ENCODE data around the gene ASMTL.

Gene ASMTL

DNA sequence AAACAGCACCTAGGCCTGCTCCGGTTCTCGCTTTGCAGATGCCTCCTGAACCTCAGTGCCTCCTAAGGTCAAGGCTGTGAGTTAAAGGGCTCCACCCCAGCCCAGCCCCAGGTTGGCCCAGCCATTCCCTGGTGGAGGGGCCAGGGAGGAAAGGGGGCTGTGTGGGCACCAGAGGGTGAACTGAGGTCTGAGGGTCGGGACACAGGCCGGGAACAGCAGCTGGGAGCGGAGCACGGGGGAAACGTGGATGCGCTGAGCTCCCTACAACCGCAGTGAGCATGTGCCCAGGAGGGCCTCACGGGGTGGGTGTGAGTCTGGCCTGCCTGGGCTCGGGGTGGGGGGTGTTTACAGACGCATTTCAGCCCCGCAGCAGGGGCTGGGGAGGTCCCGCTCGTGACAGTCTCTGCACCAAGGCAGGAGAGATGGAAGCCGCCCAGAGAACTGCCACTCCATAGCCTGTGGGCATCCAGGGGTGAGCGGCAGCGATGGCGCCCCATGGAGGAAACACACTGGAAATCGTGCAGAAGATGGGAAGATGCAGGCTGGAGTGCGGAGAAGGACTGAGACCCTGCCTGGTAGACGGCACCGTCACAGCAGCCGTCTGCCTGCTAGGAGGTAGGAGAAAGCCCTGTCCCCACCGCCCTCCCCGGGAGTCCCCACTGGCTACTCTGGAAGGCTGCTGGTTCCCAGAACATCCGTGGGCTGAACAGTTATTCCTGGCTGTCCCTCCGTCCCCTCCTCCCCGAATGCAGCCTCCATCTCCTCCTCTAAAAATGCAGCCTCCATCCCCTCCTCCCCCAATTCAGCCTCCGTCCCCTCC lies 50.9 kb downstream of the ASMTL start:
- no peak for DNase-seq

DNA sequence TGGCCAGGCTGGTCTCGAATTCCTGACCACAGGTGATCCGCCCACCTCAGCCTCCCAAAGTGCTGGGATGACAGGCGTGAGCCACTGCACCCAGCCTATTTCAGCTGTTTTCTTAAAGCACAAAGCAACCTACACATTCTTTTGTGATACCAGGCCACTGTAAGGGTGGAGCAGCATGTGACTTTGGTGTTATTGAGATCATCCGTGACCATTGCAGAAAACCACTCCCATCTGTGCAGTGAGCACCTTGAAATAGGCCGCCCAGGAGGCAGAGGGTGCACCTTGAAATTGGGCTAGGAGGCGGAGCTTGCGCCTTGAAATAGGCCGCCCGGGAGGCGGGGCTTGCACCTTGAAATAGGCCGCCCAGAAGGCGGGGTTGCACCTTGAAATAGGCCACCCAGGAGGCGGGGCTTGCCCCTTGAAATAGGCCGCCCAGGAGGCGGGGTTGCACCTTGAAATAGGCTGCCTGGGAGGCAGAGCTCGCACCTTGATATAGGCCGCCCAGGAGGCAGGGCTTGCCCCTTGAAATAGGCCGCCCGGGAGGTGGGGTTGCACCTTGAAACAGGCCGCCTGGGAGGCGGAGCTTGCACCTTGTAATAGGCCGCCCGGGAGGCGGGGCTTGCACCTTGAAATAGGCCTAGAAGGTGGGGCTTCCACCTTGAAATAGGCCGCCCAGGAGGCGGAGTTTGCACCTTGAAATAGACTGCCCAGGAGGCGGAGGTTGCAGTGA lies 51.8 kb downstream of the ASMTL start:
- no peak for DNase-seq

DNA sequence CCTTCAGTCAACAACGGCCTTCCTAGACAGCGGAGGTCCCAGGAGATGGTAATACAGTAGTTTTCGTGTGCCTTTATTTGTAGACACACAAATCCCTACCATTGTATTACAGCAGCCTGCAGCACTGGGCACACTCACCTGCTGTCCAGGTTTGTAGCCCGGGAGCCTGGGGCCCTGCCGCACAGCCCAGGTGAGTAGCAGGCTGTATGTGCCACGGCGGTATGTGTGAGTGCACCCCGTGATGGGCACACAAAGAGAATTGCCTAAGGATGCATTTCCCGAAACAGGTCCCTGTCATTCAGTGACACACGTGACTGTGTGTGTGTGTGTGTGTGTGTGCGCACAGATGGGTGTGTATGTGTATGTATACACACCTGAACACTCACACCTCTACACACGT lies 52.7 kb downstream of the ASMTL start:
- no peak for DNase-seq

DNA sequence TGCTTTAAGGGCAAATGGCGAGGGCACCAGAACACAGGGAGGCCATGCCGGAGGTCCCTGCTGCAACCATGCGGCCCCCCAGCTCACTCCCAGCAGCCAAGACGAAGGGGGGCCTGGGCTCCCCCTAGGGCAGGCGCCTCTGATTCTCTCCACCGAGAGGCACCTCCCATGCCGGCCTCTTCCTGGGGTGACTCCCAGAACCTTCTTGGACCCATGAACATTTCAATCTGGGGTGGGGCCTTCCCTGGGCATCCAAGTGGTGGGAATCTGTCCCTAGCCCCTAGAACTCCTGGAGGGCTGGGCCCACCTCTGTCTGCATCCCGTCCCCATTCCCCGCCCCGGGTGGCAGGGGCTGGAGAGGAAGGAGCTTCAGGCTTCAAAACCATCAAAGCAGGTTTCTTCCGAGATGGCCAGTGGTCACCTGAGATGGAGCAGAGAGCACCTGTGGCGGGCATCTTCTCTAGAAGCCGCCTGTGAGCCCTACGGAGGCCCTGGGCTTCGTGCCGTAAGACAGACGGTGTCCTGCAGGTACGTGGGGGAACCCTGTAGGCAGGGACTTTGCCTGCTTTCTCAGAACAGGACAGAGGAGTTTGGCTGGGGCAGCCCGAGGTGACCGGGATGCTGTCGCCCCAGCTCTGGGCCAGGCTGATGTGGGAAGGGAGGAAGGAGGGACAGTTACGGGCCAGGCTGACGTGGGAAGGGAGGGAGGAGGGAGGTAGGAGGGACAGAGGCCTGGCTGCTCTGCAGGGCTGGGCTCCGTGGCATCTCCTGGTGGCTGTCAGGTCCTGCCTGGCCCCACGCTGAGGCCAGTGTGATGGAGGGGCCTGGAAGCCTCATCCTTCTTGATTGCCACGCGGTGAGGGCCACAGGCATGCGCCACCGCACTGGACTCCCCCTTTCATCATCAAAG lies 54.0 kb downstream of the ASMTL start:
- no peak for DNase-seq

GRCh38 chrX:1397441-1398270 lies 55.1 kb downstream of the ASMTL start:
- DNase-seq, result no peak

- no peak for DNase-seq
Observed at GRCh38 chrX:1397001-1397400, 55.7 kb downstream of the ASMTL start.

DNA sequence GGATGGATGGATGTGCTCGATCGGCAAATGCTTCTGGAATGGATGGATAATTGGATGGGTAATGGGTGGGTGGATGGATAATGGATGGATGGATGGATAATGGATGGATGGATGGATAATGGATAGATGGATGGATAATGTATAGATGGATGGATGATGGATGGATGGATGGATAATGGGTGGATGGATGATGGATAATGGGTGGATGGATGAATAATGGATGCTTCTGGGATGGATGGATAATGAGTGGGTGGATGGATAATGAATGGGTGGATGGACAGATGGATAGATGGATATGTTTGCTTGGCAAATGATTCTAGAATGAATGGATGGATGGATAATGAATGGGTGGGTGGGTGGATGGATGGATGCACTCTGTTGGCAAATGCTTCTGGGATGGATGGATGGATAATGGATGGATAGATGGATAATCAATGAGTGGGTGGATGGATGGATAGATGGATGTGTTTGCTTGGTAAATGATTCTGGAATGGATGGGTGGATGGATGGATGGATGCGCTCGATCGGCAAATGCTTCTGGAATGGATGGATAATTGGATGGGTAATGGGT lies 57.0 kb downstream of the ASMTL start:
- DNase-seq, result no peak

DNA sequence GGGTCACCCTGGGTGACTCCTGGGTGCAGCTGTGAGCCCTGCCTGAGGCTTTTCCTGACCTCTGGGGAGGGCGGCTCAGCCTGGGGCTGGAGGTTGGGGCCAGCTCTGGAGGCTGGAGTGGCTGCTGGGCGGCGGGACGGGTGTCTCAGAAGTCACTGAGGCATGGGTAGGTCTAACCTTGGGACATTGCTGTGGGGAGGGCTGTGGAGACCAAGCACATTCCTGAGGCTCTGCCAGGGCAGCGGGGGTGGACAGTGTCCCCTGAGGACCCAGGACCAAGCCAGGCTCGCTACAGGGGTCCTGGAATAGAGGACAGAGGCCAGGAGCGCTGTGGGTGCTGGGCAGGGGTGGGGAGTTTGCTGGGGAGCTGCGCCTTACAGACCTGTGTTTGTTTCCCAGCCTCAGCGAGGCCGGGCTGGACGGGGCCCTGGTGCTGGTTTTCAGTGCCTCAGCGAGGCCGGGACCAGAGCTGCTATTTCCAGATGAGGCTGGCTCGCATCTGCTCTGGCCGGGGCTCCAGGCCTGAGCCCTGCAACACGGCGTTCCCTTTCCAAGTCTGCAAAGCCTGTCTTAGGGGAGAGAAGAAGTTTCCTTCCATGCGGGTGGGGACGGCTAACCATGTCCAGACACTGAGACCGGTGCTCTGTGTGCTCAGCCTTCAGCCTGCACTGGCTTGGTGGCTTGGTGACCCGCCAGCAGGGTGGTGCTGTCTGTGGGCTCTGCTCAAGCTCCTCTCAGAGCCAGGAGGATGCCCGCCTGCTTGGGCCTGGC lies 57.8 kb downstream of the ASMTL start:
- no peak for DNase-seq

- DNase-seq, result no peak
Observed at GRCh38 chrX:1393871-1394615, 58.7 kb downstream of the ASMTL start.

- DNase-seq, result no peak
Observed at GRCh38 chrX:1392376-1393068, 60.2 kb downstream of the ASMTL start.

DNA sequence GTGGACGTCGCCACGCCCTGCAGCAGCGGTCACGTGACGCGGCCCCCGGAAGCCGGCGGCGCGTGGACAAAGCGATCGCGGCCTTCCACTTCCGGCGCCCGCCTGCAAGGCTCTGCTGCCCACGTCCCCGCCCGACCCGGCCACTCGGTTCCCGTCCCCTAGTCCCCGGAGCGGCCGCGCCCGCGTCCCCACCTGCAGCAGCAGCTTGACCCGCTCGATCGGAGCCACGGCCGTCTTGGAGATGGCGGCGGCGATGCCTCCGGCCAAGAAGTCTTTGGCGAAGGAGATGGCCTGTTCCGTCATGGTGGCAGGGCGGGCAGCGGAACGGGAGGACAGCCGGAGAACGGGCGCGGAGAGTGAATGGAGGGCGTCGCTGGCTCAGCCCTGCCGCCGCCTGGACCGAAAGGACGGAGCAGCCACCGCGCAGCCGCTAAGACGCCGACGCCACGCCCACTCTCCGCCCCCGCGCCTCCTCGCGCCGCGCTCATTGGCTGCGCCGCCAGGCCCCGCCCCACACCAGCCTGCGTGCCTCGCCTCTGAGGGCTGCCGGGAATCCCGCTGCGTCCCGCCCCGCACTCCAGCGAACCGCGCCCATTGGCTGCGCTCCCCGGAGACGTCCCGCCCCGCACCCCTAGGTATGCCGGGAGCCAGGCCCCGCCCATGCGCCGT lies 60.9 kb downstream of the ASMTL start, which contains the start of gene SLC25A6:
Gene SLC25A6, minus strand, starts transcription at position 407 of the 669 bp plus-strand sequence. Its CDS starts 104 bp downstream, at position 303.
- no peak for DNase-seq

DNA sequence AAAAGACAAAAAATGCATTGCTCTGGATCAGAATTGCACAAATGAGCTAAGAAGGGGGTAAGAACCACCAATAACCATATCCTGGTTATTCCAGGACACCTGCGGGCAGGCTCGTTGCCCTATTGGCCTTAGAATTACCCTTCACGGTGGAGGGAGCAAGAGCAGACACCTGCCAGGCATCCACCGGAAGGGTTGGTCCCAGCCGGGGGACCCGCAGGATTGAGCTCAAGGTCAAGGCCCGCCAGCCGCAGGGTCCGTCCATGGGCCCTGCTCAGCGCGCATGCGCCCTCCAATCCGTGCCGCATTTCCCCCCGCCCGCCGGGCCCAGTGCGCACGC lies 61.4 kb downstream of the ASMTL start:
- no peak for DNase-seq

- DNase-seq, result no peak
Observed at GRCh38 chrX:1390621-1391369, 61.9 kb downstream of the ASMTL start.

GRCh38 chrX:1389993-1390285 lies 62.8 kb downstream of the ASMTL start:
- DNase-seq, result no peak

DNA sequence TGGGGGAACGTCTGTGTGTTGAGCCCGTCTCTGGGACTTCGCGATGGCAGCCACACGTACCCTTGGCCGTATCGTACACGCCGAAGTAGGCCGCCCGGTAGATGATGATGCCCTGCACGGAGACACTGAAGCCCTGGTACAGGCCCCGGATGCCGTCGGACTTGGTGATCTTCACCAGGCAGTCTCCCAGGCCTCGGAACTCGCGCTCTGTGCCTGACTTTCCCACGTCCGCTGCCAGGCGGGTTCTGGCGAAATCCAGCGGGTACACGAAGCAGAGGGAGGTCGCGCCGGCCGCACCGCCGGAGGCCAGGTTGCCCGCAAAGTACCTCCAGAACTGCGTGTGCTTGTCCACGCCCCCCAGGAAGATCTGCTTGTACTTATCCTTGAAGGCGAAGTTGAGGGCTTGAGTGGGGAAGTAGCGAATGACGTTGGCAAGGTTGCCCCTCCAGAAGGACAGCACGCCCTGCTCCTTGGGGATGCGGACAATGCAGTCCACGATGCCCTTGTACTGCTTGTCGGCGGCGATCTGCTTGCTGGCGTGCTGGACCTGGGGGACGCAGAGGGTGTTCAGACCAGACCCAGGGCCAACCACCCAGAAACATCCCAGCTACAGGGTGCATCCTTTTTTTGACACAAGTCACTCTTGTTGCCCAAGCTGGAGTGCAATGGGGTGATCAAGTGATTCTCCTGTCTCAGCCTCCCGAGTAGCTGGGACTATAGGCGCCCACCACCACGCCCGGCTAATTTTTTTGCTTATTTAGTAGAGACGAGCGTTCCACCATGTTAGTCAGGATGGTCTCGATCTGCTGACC lies 63.3 kb downstream of the ASMTL start:
- no peak for DNase-seq

DNA sequence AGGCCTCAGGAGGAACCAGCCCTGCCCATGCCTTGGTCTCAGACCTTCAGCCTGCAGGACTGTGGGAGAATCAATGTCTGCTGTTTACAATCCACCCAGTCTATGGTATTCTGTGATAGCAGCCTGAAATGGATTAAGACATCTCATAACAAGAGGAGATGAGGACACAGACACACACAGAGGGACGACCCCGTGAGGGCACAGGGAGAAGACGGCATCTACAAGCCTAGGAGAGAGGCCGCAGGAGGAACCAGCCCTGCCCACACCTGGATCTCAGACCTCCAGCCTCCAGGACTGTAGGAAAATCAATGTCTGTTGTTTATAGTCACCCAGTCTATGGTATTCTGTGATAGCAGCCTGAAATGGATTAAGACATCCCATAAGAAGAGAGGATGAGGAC lies 64.1 kb downstream of the ASMTL start:
- no peak for DNase-seq

GRCh38 chrX:1387141-1387776 lies 65.5 kb downstream of the ASMTL start:
- DNase-seq, result no peak
